ENCODE results near the gene SURF4.
"Not testable (repeated sequence)": the region's sequence is repeated elsewhere in the genome, so short reads cannot be mapped to it uniquely, and the experiment has no call there.

SURF4 gene

GRCh38 chr9:133400292-133400691 is 24.4 kb upstream of the SURF4 start:
- in situ Hi-C loops (cut with HindIII; ENCODE audit: low sequenced_read_pairs), result no loop called here

DNA sequence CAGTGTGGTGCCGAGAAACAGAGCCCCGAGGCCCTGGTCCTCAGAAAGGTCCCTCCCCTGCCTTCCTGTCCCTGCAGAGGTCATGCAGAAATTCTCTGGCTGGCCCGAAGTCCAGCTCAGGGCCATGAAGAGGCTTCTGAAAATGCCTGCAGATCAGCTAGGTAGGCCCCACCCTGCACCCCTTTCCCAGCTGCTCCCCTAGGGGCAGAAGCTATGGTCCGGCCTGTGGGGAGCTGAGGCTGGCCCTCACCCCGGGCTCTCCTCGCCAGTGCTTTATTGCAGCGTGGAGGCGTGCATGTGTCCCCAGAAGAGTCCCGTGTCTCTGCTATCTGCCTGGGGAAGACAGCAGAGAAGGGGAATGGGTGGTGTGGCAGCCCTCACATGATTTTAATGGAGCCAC is 22.0 kb upstream of the SURF4 start:
- in situ Hi-C loops (cut with HindIII; ENCODE audit: low sequenced_read_pairs), result no loop called here

DNA sequence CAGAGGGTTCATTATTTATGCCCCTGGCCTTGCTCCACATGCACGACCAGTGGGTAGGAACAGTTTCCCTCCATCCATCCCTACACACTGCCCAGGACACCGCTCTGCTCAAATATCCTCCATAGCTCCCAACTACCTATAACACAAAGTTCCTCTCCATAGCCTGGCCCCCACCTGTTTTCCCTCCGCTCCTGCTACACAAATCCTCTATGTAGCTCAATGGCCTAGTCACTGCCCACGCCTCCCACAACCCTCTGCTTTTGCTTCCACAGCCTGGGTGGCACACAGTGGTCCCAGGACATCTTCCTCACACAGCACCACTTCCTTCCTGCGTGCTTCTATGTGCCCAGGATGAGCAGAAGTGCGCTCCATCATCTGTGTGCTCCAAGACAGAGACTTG is 21.5 kb upstream of the SURF4 start:
- in situ Hi-C loops (cut with HindIII; ENCODE audit: low sequenced_read_pairs), result no loop called here

DNA sequence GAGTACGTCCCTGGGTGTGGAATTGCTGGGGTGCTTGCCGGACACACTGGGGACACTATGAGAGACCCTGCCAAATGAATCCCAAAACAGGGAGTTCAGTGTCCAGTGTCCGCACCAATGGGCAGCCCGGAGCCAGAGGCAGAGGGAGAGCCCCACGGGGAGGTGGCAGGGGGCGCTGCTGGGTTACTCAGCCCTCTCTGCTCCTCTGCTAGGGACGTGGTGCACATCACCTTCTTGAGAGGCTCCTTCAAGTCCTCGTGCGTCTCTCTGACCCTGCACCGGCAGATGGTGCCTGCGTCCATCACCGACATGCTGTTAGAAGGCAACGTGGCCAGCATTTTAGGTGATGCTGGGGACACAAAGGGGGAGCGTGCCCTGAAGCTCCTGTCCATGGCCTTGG is 21.1 kb upstream of the SURF4 start:
- in situ Hi-C loops (cut with HindIII; ENCODE audit: low sequenced_read_pairs), result no loop called here

DNA sequence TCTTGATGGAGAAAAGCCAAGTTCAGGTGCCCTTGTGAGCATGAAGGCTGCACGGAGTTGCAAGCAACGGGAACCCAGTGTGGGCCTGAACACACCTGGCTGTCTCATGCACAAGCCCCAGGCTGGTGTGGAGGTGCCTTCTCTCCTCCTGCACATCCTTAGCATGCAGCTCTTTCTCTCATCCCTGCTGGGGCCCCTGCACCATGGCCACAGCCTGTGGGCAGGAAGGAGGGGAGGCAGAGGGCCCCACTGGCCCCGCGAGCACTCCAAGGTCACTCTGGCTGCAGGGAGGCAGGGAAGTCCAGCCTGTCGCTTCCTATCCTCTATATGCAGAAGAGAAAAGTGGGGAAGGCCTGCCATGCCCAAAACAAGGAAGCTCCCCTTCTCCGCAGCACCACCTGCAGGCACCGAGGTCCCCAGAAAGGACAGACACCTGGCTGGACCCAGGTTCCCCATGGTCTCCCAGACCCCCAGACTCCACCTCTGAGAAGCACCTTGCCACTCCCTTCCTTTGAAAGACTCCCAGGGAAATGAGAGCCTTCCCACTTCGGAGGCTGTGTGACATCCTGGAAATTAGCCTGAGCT is 18.9 kb upstream of the SURF4 start:
- in situ Hi-C loops (cut with HindIII; ENCODE audit: low sequenced_read_pairs), result no loop called here

- in situ Hi-C loops (cut with HindIII; ENCODE audit: low sequenced_read_pairs), result no loop called here
These were observed 17.5 kb upstream of the SURF4 start for GRCh38 chr9:133393399-133393798.

GRCh38 chr9:133392308-133392707 is 16.4 kb upstream of the SURF4 start:
- in situ Hi-C loops (cut with HindIII; ENCODE audit: low sequenced_read_pairs), result not testable (repeated sequence)

DNA sequence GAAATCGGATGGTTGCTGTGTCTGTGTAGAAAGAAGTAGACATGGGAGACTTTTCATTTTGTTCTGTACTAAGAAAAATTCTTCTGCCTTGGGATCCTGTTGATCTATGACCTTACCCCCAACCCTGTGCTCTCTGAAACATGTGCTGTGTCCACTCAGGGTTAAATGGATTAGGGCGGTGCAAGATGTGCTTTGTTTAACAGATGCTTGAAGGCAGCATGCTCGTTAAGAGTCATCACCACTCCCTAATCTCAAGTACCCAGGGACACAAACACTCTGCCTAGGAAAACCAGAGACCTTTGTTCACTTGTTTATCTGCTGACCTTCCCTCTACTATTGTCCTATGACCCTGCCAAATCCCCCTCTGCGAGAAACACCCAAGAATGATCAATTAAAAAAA is 15.6 kb upstream of the SURF4 start:
- in situ Hi-C loops (cut with HindIII; ENCODE audit: low sequenced_read_pairs), result not testable (repeated sequence)

- in situ Hi-C loops (cut with HindIII; ENCODE audit: low sequenced_read_pairs), result no loop called here
These were observed 14.9 kb upstream of the SURF4 start for GRCh38 chr9:133390713-133391112.

- in situ Hi-C loops (cut with HindIII; ENCODE audit: low sequenced_read_pairs), result no loop called here
These were observed 13.7 kb upstream of the SURF4 start for GRCh38 chr9:133389562-133389961.

GRCh38 chr9:133389025-133389557 is 13.2 kb upstream of the SURF4 start:
- in situ Hi-C loops (cut with HindIII; ENCODE audit: low sequenced_read_pairs), result no loop called here

- in situ Hi-C loops (cut with HindIII; ENCODE audit: low sequenced_read_pairs), result no loop called here
These were observed 11.8 kb upstream of the SURF4 start for GRCh38 chr9:133387680-133388079.

GRCh38 chr9:133386338-133386737 is 10.5 kb upstream of the SURF4 start:
- in situ Hi-C loops (cut with HindIII; ENCODE audit: low sequenced_read_pairs), result no loop called here

DNA sequence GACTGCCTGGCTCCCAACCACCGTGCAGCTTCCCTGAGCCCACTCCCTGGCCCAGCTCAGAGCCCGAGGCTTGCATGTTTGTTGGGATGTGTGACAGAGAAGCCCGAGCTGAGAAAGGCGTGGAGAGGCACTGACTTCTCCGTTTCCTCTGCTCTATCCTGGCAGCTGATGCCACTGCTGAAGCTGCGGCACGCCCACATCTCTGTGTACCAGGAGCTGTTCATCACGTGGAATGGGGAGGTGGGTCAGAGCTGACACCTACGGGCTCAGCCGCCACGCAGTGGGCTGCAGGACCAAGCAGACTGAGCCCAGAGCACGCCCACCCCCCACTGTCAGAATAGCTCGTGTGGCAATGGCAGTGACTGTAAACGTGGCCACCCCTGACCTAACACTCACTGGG is 9.6 kb upstream of the SURF4 start:
- in situ Hi-C loops (cut with HindIII; ENCODE audit: low sequenced_read_pairs), result no loop called here

- in situ Hi-C loops (cut with HindIII; ENCODE audit: low sequenced_read_pairs), result no loop called here
These were observed 9.0 kb upstream of the SURF4 start for GRCh38 chr9:133384736-133385321.

- in situ Hi-C loops (cut with HindIII; ENCODE audit: low sequenced_read_pairs), result no loop called here
These were observed 7.6 kb upstream of the SURF4 start for GRCh38 chr9:133383438-133383837.

DNA sequence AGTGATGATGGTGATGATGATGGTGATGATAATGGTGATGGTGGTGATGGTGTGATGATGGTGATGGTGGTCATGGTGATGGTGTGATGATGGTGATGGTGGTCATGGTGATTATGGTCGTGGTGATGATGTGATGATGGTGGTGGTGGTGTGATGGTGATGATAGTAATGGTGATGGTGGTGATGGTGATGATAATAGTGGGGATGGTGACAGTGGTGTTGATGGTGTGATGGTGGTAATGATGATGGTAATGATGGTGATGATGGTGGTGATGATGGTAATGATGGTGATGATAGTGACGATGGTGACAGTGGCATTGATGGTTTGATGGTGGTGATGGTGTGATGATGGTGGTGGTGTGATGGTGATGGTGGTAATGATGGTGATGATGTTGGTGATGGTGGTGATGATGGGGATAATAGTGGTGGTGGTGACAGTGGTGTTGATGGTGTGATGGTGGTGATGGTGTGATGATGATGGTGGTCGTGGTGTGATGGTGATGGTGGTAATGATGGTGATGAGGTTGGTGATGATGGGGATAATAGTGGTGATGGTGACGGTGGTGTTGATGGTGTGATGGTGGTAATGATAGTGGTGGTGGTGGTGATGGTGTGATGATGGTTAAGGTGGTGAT is 6.8 kb upstream of the SURF4 start:
- in situ Hi-C loops (cut with HindIII; ENCODE audit: low sequenced_read_pairs), result no loop called here

DNA sequence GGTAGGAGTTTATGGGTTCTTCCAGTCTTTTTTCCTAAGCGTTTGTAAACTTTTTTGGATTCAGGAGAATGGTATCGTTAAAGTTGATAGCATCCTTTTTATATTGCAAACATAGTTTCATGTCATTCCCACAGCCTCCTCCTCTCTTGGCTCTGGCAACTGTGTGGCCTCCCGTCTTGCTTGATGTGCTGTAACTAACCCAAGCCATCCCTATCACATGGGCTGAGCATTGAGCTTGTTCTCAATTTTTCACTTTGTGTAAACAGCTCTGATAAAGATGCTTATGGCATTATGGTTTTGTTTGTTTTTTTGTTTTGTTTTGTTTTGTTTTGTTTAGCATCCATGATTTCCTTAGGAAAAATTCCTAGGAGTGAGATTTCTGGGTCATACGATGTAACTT is 4.9 kb upstream of the SURF4 start:
- in situ Hi-C loops (cut with HindIII; ENCODE audit: low sequenced_read_pairs), result no loop called here

- in situ Hi-C loops (cut with HindIII; ENCODE audit: low sequenced_read_pairs), result loop anchor here (5.0 kb wide), 3 partner anchors 38 to 113 kb away; partner anchors contain the start of gene REXO4
These were observed 3.6 kb upstream of the SURF4 start for GRCh38 chr9:133379153-133380086.

GRCh38 chr9:133378408-133378962 is 2.6 kb upstream of the SURF4 start:
- in situ Hi-C loops (cut with HindIII; ENCODE audit: low sequenced_read_pairs), result loop anchor here (5.0 kb wide), 3 partner anchors 39 to 114 kb away; partner anchors contain the start of gene REXO4
